GM18520 (cell line): ENCODE measurements around the gene STK4.

Source experiments
- ATAC-seq: cut with Tn5 transposase; IDR thresholded peaks from one replicate; pipeline ENCODE4 v1.9.1; 2021; ENCODE audit not compliant: unreplicated experiment

Gene STK4

DNA sequence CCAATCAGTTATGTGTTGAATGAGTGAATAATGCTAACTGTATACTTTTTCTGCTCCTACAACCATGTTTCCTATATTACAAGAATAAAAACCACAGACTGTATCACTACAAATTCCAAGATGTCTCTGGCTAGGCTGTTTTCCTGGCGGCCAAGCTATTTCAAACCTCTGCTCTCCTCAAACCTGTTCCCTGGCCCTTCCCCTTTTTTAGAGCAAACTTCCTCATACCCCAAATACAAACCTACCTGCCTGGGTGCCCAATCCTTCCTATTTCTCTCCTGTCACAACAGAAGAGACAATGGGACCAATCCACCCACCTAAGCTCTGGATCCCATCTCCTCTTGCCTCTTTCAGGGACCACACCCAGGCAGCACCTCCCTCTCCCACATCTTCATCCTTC lies 13.6 kb upstream of the STK4 start:
- no peak for ATAC-seq

DNA sequence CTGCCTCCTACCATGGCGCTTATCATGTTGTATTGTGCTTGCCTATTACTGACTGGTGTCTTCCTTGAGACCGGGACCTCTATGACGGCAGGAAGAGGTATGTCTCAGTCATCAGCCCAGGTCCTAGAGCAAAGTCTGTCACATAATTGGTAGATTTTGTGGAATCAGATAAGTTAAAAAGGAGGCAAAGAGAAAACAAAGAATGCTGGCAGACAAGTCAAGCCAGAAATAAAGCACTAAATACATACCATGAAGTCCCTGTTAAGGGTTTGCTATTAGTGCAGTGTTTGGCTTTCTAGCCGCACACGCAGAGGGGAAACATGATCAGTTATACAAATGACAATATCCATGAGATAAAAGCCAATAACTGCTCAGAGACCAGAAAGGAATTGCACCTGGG lies 12.1 kb upstream of the STK4 start:
- ATAC-seq, result no peak

DNA sequence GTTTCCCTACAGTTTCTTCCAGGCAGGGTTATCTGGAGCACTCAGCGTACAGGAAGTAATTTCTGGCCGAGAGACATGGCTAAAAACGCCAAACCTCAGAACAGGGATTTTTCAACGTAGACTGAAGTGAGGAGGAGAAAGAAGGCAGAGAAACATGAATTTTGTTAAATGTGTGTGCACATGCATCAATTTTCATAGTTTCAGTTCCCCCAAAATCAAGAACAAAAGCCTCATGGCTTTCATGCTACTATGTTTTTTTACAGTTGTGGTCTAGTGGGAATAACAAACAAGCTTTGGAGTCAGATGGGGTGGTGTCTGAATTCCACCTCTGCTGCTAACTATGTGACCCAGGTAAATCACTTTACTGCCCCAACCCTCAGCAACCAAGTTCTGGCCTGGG lies 11.0 kb upstream of the STK4 start:
- ATAC-seq, result no peak

DNA sequence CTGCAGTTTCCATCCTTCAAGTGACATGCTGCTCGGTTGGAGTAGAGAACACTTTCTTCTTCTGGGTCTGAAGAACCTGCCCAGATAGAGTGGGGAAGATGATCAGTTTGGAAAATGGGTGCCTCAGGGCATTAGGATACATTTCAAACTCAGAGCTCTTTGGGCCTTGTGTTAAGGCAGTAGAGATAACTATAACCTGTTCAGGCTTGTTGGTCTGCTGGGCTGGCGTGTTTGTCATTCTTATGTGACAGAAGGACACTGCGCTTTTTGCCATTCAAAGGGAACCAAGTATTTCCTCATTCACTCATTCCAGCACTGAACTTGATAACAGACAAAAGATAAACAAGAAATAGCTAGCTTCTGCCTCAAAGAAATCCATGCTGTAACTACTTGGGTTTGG lies 9.9 kb upstream of the STK4 start:
- no peak for ATAC-seq

DNA sequence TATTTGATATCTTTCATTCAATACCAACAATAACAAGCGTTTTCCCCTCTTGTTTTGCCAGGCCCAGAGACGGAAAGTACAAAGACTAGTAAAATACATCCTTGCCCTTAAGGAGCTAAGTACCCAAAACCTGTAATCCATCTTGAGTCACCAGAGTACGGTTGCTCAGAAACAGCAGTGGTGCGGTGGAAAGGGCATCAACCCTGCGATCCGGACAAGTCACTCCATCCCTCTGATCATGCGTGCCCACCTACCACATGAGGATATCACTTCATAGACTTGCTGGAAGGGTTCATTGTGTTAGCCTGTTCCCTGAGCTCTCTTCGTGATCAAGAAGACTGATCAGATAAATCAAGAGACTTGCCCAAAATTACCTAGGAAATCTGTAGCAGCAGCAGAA lies 8.0 kb upstream of the STK4 start:
- ATAC-seq, result no peak

DNA sequence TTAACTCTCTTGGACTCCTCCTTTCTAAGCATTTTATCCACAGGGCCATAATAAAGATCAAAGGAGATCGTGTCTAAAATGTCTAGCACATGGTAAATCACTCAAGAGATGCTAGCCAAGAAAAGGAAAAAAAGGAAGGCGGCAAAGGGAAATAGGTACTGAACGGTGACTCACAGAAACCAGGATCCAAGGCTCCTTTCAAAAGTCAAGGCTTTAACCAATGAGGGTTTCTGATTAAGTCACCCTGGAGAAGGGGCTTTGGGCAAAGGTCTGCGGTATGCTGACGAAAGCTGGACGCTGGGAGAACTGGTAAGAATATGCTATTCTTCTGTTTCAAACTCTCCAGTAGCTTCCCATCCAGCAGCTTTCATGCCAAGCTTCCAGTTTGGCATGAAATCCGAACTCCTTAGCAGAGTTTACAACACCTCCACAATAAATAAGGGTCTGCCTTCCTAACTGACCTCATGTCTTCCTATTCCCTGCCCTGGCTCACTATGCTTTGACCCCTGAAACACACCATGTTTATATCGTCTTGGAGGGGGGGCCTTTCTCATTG lies 7.2 kb upstream of the STK4 start:
- ATAC-seq, result no peak

DNA sequence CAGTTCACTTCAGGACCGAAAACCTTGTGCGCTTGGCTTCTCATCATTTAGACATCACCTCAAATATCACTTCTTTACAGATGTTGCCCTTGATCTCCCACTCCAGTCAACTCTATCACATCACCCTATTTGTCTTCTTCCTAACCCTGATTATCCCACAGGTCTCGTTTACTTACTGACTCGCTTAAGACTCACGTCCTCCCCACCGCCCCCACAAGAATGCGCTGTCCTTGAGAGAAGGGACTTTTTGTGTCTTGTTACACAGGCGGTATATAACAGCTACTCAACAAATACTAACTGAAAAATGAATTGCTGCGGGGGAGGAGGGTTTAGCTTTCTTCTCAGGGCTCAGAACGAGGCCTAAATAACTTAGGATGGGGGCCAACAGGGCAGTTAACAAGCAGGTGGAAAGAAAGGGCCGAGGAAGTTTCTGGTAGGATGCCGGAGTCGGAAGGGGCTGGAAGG lies 6.6 kb upstream of the STK4 start:
- ATAC-seq, result no peak

DNA sequence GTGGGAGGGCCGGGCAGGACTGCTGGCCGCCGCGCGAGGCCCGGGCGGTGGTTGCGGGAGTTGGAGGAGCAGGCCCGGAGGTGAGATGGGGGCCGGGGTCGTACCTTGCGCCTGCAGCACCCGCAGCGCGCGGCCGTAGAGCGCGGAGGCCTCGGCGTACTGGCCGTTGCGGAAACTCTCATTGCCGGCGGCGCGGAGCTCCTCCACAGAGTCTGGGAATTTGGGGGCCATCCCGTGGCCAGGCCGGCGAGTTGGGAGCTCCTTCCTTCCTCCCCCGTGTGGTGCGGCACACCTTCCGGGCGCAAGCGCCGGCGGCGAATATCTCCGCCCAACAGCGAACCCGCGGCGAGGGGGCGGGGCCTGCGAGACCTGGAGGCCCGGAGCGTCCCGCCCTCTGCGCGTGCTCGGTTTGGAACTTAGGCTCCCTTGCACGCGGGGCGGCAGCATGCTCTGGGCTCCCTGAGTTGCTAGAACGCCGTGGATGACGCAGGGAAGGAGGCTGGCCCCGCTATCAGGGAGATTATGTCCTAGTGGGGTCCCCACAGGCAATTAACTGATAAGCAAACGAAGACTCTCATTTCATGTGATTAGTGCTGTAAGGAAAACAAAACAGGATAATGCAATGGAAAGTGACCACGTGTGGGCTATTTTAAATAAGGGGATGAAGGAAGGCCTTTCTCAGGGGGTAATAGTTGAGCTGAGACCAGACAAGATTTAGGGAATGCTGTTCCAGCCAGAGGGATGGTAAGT lies 6.0 kb upstream of the STK4 start, which contains the start of gene TOMM34:
TSS of gene TOMM34 (minus strand) at position 295 of the 750 bp plus-strand sequence. CDS start at position 231, 64 bp downstream.
- ATAC-seq, result peak; percentile 66

DNA sequence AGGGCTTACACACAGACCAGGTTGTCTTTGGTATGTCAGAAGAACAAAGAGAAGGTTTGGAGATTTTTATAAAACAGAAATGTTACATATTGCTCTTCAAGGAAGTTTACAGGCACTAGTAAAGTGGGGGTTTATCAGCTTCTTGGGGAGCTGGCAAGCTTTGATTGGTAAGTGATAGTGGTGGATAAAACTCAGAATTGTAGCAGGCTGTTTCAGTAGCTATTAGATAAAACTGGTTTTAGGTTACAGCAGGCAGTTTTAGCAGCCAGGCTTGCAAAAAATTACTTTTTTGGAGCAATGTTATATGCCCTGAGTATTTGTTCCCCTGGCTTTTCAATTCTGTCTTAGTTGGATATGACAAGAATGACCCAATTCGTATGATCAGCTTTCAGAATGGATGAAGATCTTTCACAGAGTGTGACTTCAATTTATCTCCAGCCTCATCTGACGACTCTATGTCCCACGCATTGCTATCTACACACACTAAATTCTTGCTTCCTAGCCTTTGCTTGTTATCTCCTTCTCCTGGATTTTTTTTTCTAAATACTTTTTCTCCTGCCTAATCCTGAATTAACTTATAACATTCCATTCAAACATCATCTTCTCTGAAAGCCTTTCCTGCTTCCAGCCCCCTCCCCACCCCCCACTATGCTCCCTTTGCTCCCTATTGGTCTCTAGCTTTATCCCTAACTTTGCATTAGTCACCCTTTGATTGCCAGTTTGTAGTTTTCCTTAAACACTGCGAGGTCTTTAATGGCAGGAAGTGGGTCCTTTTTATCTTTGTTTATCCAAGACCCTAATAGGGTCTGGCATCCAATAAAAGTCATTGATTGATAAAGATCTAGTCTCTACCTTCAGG lies 5.1 kb upstream of the STK4 start:
- no peak for ATAC-seq

DNA sequence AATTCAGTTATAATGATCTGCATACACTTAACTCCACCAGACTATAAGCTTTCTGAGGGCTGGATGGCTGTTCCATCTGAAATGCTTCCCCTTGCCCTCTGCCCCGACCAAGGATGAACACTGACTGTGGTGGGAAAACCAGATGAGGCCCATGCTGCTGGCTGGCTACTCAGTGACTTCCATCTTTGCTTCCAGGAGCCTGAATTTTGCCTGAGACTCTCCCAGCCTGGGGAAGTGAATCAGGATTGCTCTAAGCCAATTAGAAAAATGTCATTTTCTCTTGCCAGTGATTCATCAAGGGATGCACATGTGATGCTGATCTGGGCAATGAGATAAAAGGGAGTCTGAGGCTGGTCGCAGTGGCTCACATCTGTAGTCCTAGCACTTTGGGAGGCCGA lies 4.4 kb upstream of the STK4 start:
- no peak for ATAC-seq

DNA sequence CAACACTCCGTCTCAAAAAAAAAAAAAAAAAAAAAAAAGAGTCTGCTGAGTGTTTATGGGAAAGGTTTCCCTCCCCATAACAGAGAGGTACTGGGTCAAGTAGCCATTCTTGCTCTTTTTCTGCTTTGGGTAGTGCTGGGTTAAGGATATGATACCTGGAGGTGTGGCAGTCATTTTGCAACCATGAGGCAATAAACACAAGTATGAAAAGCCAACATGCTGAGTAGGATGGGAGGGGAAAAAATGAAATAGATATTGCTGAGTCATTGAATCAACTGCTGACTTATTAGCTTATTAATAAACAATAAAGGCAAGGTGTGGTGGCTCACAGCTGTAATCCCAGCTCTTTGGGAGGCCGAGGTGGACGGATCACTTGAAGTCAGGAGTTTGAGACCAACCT lies 3.8 kb upstream of the STK4 start:
- no peak for ATAC-seq

DNA sequence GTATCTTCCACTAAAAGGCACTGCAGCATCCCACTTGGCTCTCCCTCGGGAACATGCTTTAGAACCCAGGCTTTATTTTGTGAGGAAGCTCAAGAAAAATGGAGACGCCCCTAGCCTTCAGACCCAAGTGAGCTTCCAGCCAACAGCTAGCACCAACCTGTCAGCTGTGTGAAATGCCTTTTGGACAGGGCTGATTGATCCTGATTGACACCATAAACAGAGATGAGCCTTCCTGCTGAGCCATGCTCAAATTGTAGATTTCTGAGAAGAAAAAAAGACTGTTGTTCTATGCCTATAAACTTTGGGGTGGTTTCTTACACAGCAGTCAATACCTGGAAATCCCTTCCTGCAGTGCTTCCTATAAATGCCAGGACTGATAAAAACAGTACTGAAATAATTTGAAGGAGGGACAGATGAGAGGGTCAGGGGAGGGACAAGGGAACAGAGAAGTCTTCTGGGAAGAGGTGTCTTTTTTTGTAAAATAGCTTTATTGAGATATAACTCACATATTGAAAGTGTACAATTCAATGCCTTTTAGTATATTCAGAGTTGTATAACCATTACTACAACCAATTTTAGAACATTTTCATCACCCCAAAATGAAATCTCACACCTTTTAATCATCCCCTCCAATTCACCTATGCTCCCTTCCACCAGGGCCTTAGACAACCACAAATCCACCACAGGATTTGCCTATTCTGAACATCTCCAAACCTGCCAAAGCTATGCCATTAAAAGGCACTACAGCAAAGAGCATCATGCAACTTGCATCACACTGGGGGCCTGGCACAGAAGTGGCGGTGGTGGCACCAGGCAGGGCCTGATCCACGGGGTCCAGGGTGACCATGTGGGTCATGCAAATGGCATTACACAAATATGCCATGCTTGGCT lies 2.7 kb upstream of the STK4 start:
- peak; percentile 22 for ATAC-seq

DNA sequence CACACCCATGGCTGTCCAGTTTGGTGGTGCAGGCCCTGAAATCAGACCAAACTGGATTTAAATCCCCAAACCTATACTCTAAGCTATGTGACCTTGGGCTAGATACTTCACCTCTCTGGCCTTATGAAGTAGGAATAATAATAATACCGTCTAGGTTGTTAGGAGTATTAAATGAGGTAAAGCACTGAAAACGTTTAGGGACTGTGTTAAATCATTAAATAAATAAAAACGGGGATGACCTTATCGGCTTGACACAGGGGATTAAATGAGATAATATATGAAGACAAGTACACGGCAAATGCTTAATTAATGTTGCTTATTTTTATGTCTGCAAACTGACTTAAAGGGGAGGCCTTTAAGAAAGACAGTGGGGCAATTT lies 672 bp upstream of the STK4 start:
- ATAC-seq, result no peak

DNA sequence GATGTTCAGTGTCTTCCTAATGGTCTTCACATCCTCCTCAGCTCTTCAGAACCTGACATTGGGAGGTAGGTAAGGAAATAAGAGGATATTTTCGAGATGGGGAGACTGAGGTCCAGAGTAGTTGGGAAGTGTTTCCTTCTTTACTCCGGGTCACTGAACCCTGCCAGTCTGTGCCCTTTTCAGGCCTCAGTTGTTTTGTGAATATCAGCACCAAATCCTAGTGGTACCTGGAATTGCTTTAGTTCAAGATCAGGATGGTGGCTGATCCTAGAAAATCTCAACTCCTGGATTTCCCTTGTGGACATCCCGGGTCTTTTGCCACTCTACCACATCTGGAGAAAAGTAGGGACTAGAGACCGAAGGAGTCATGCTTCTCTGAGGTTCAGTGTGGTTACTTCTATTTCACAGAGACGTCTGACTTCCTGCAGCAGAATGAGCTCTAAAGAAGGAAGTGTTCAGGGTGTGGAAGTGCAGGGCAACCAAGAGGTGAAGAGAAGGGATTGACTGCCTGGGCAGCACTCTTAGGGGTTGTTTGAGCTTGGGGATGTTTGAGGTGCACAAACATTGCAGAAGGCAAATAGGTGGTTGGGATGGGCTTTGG lies 995 bp downstream of the STK4 start:
- no peak for ATAC-seq

DNA sequence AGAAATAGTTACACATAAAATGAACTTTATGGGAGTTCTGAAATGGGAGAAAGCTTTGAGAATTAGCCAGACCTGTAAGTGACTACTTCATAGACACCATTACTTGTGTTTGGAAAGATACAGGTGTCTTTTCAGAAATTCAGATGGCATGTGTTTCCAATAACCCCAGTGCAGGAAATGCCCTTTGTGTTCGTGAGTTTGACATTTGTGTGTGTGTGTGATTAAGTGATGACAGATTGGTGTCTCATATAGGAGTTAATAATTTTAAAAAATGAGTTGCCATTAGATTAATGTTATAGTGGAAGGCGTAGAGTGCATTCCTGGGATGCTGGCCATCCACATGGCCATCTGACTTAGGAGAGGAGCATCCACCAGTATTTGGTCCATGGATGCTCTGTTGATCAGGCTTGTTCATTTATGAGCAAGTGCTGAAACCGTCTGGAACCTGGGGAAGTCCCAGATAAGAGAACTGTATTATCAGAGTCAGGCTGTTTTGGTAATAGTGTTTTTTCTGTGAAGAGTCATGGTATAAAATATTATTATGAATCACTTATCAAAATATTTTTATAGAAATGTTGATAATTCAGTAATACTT lies 3.1 kb downstream of the STK4 start:
- ATAC-seq, result no peak

DNA sequence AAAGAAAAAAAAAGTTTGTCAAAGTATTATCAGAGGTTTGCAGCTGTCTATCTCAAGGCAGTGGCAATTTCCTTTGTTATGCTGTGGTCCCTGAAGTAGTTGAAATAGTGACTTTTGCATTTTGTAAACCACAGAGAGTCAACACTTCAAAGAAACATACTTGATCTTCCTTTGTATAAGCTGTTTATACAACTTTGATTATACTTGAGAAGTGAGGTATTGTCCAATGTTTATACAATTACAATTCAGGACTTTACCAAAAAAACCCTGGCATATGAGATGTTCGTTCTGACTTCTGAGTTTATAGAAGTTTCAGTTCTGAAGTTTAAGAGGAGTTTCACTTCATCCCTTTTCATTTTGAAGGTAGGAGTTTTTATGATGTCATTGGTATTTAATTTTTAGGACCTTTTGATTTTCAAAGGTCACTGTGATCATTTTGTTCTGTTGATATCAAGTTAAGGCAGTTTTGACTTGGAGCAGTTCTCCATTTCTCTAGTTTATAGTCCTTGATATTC lies 4.0 kb downstream of the STK4 start:
- no peak for ATAC-seq

DNA sequence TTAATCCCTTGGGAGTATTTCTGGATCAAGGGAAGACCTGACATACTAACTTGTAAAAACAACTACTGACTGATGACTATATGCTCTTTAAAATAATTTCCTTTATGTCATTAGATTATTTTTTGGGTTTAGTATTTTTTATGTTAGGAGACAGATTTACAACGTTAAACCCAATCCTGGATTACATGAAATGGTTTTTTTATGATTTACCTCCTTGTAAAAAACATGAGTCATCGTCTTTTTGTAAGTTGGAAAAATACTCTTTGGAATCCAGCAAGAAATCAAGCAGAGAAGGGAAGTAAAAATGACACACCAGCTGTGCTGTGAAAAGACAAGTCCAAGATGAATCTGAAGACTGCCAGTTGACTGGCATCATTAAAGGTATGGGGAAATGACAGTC lies 6.7 kb downstream of the STK4 start:
- no peak for ATAC-seq

DNA sequence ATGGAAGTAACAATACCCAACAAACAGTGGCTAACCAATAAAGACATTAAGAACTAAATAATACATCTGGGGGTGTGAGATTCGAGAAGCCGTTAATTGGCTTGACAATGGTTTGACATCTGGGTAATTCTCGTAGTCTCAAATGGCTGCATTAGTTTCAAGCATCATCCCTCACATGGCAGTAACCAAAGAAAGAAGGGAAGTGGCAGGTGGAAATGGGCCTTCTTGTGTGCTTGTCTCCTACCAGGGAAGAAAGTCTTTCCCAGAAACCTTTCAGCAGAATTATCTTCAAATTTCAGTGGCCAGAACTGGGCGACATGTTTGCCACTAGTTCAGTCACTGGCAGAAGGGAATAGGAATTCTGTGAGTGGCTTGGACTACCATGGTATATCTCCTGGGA lies 10.4 kb downstream of the STK4 start:
- no peak for ATAC-seq

DNA sequence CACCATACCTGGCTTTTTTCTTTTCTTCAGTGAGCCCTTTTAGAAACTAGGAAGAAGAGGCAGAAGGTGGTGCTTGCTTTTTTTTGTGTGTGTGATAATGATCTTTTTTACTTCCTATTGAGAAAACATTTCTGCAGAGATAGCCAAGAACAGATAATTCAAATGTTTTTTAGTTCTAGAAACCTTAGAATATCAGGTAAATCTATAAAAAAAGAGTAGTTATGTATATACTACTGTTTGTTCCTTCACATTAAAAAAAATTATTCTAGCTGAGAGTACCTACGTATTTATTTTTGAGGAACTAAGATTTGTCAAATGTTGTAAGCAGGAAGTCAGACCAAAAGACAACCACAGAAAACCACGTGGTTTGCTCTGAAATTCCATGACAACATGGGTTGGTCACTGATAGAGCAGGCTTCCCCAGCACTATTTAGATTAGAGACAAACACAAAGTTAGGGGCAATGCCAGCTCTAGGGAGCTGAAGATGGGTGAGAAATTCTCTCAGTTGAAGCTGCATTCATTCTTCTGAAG lies 12.8 kb downstream of the STK4 start:
- peak; percentile 77 for ATAC-seq
